GM18505 (cell line): ENCODE measurements around the gene CCDC157.
A peak's percentile ranks its signal among the peaks of the same experiment; 100 is the strongest.

Experiments used
- ATAC-seq: cut with Tn5 transposase; IDR thresholded peaks from one replicate; pipeline ENCODE4 v1.9.1; 2021; ENCODE audit not compliant: unreplicated experiment
- POLR2A ChIP-seq: IDR thresholded peaks from 4 replicates; pipeline ENCODE4 v1.6.1; 2011; ENCODE audit warnings: borderline replicate concordance; ENCODE audit not compliant: insufficient read depth, insufficient read length; ENCODE audit errors: extremely low read depth

The CCDC157 gene

GRCh38 chr22:30425327-30425615 is 68.5 kb downstream of the CCDC157 start:
- TF ChIP-seq POLR2A: no peak
- no peak for ATAC-seq

GRCh38 chr22:30425616-30426387 is 69.0 kb downstream of the CCDC157 start, which contains the start of gene MTFP1:
Gene MTFP1 (plus strand): TSS chr22:30425768. CDS start chr22:30425880, 112 bp downstream.
- no peak for ATAC-seq
- TF ChIP-seq POLR2A: peak; percentile 49
